Uterus (tissue), 4 donors: Measurements from ENCODE around the gene CPM. TPM values are rescaled to one million over a fixed set of nuclear protein-coding genes. Genes with fewer than 3 reads are reported as not detected.

Experiments used
- DNase-seq, 2 donors: peaks; one replicate each; pipeline ENCODE4 v3.0.0-alpha.2; 2019 to 2020
- H3K27ac ChIP-seq, 2 donors: fragments of 200-600 bp; sonication (generic); 1 replicate in 1 of 2; 2 replicates in 1 of 2; pipeline ENCODE4 v1.5.1; 2016 to 2018
- H3K27me3 ChIP-seq, 2 donors: fragments of 200-600 bp; sonication (generic); one replicate each; pipeline ENCODE4 v1.5.1; 2018 to 2019; ENCODE audit warnings: control low read depth in 1 of 2
- H3K36me3 ChIP-seq, 2 donors: fragments of 200-600 bp; sonication (generic); one replicate each; pipeline ENCODE4 v1.5.1; 2019; ENCODE audit warnings: control low read depth in 1 of 2
- H3K4me1 ChIP-seq, 2 donors: fragments of 200-600 bp; sonication (generic); one replicate each; pipeline ENCODE4 v1.5.1; 2018 to 2019; ENCODE audit warnings: control low read depth in 1 of 2
- H3K4me3 ChIP-seq, 2 donors: fragments of 200-600 bp; sonication (generic); 1 replicate in 1 of 2; 2 replicates in 1 of 2; pipeline ENCODE4 v1.5.1; 2018 to 2019; ENCODE audit warnings: mild to moderate bottlenecking in 1 of 2
- H3K9me3 ChIP-seq, 2 donors: fragments of 200-600 bp; sonication (generic); one replicate each; pipeline ENCODE4 v1.5.1; 2019; ENCODE audit warnings: control low read depth in 1 of 2
- POLR2A ChIP-seq, 2 donors: fragments of 450-650 bp; IDR thresholded peaks; one replicate each; pipeline ENCODE4 v1.6.1; 2016; ENCODE audit warnings: antibody characterized with exemption in 2 of 2, mild to moderate bottlenecking in 1 of 2, moderate library complexity in 1 of 2
- intact Hi-C: fragments of 100-400 bp; cut with DNase I; formaldehyde crosslinking; loops from one replicate; pipeline ENCODE4 v1.15.1; 2023; ENCODE audit warnings: low total_unique reads
- total RNA-seq, 4 donors: library from RNA; depleted of rRNA in 3 of 4; stranded (reverse); fragments of >200 nt in 3 of 4; gene quantifications; one replicate each; pipeline versions ENCODE4 v1.1.0 to v1.2.4, GENCODE V29; 2014 to 2023
- TF ChIP-seq, protein P1 (sequence below), 4 experiments: fragments of 200-600 bp in 2 of 4; fragments of 450-650 bp in 2 of 4; sonication (generic) in 2 of 4; IDR thresholded peaks; one replicate each; pipeline ENCODE4 v1.5.1; 2016 to 2019; ENCODE audit warnings: antibody characterized with exemption in 4 of 4, mild to moderate bottlenecking in 2 of 4, moderate library complexity in 1 of 4
- donor health status: DM: yes; HTN: yes; CAD: no.

Gene CPM
- total RNA-seq, 4 donors from 2014 or later = 4.4 to 20.0 (median 10.7) TPM

DNA sequence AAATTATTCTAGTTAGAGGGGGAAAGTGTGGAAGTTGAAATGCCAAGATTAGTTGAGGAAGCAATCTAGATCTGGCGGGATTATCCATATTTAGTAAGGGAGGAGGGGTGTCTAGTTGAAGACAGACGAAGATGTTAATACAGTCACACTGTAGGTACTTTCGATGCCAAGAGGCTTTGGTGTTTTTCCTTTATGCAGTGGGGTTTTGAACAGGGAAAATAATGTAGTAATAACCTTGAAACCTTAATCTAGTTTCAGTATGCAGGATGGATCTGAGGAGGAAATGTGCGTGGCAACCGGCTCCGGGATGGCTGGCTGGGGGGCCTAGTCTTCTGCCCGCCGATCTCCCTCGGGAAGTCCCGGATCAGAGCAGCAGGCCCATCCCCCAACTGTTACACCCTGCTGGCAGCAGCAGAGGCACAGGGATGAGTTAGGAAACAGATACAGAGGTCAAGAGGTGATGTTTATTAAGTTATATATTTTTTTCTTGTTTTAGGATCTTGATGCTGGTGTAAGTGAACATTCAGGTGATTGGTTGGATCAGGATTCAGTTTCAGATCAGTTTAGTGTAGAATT, 97.5 kb downstream of the CPM start:
- intact Hi-C loops = no loop called here
- no peak for DNase-seq
- Histone ChIP-seq H3K36me3 (peaks cover 0 to 4% of the 10 kb centered on the region in 2 donors), H3K4me3 (no peak overlapping the region), H3K27me3 (no peaks in the 10 kb centered on the region), H3K27ac (no peak overlapping the region), H3K4me1 (no peaks in the 10 kb centered on the region), H3K9me3 (no peaks in the 10 kb centered on the region)
- TF ChIP-seq, protein P1, sequence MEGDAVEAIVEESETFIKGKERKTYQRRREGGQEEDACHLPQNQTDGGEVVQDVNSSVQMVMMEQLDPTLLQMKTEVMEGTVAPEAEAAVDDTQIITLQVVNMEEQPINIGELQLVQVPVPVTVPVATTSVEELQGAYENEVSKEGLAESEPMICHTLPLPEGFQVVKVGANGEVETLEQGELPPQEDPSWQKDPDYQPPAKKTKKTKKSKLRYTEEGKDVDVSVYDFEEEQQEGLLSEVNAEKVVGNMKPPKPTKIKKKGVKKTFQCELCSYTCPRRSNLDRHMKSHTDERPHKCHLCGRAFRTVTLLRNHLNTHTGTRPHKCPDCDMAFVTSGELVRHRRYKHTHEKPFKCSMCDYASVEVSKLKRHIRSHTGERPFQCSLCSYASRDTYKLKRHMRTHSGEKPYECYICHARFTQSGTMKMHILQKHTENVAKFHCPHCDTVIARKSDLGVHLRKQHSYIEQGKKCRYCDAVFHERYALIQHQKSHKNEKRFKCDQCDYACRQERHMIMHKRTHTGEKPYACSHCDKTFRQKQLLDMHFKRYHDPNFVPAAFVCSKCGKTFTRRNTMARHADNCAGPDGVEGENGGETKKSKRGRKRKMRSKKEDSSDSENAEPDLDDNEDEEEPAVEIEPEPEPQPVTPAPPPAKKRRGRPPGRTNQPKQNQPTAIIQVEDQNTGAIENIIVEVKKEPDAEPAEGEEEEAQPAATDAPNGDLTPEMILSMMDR (IDR thresholded peaks at IDR 0.05) = no peak
- no peak for TF ChIP-seq POLR2A (IDR thresholded peaks at IDR 0.05)

DNA sequence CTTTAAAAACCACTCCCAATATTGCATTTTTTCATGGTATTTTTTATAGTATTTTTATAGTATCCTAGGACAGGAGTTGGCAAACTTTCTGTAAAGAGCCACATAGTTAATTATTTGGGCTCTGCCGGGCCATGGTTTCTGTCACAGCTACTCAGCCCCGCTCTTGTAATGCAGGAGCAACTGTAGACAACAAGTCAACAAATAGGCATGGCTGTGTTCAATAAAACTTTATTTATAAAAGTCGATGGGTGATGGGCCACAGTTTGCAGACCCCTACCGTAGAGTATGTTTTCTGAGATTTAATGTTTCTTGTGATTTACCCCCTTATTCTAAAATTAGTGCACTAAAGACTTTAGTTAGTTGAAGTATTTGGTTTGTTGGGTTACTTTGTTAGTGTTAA, 99.5 kb downstream of the CPM start:
- no peak for DNase-seq
- Histone ChIP-seq H3K27ac (no peak overlapping the region), H3K9me3 (no peaks in the 10 kb centered on the region), H3K4me1 (no peaks in the 10 kb centered on the region), H3K4me3 (no peak overlapping the region), H3K36me3 (peaks cover 0 to 4% of the 10 kb centered on the region in 2 donors), H3K27me3 (no peaks in the 10 kb centered on the region)
- TF ChIP-seq, protein P1 (IDR thresholded peaks at IDR 0.05) = no peak
- TF ChIP-seq POLR2A (IDR thresholded peaks at IDR 0.05) = no peak
- intact Hi-C loops = no loop called here

DNA sequence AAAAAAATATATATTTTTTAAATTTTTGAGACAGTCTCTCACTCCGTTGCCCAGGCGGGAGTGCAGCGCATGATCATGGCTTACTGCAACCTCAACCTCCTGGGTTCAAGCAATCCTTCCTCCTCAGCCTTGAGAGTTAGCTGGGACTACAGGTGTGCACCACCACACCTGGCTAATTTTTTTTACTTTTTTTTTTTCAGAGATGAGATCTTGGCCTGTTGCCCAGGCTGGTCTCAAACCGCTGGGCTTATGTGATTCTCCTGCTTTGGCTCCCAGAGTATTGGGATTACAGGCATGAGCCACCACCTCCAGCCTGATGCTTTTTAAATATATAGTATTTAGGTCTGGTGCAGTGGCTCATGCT, 100.5 kb downstream of the CPM start:
- TF ChIP-seq, protein P1 (IDR thresholded peaks at IDR 0.05) = no peak
- TF ChIP-seq POLR2A (IDR thresholded peaks at IDR 0.05) = no peak
- H3K27ac ChIP-seq = no peak overlapping the region
- intact Hi-C loops = no loop called here
- no peak for DNase-seq
- no peaks in the 10 kb centered on the region for H3K4me1 ChIP-seq
- peaks cover 0 to under 1% of the 10 kb centered on the region in 2 donors for H3K36me3 ChIP-seq
- H3K4me3 ChIP-seq = no peak overlapping the region
- no peaks in the 10 kb centered on the region for H3K27me3 ChIP-seq
- no peaks in the 10 kb centered on the region for H3K9me3 ChIP-seq

DNA sequence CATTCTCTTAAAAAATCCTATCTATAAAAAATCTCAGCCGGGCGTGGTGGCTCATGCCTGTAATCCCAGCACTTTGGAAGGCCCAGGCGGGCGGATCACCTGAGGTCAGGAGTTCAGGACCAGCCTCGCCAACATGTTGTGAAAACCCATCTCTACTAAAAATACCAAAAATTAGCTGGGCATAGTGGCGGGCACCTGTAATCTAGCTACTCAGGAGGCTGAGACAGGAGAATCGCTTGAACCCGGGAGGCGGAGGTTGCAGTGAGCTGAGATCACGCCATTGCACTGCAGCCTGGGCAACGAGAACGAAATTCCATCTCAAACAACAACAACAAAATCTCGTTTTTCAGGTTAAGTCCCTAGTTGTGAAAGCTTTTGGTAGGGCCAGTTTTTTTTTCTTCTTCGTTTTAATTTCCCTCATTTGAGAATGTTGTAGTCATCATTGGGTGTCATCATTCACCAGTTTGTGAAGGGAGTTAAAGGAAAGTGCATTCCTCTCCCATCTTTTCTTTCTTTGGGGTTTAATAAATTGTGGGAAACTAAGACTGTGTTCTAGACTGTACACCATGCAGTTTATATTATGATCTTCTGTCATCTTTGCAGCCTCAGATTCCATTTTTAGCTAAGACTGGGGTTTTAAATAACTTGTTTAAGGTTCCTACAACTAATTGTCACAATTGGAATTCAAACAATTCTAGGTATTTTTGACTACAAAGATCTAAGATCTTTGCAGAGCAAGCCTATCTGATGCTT, 101.0 kb downstream of the CPM start:
- intact Hi-C loops = no loop called here
- no peak for DNase-seq
- no peaks in the 10 kb centered on the region for H3K36me3 ChIP-seq
- H3K4me3 ChIP-seq = no peak overlapping the region
- no peaks in the 10 kb centered on the region for H3K27me3 ChIP-seq
- H3K4me1 ChIP-seq = no peaks in the 10 kb centered on the region
- no peak overlapping the region for H3K27ac ChIP-seq
- TF ChIP-seq, protein P1 (IDR thresholded peaks at IDR 0.05) = no peak
- TF ChIP-seq POLR2A (IDR thresholded peaks at IDR 0.05) = no peak
- no peaks in the 10 kb centered on the region for H3K9me3 ChIP-seq

DNA sequence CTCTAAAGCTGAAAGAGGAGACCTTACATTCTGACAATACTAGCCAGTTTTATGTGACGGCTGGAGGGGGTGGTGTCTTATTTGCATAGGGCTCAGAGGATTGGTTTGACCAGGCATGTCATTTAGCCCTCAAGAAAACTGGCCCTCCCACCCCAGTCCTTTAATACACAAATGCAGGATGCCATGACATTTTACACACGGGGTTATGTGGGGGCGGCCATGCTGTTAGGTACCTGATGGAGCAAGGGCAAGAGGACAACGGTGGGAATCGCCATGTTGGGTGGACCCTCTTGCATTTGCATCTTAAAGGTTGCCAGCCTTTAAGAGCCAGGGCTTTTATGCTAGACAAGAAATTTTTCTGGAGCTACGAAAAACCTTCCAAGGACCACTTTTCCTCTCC, 101.7 kb downstream of the CPM start:
- TF ChIP-seq POLR2A (IDR thresholded peaks at IDR 0.05) = no peak
- TF ChIP-seq, protein P1 (IDR thresholded peaks at IDR 0.05) = no peak
- no peak for DNase-seq
- H3K4me3 ChIP-seq = no peak overlapping the region
- H3K9me3 ChIP-seq = no peaks in the 10 kb centered on the region
- no peaks in the 10 kb centered on the region for H3K4me1 ChIP-seq
- intact Hi-C loops = no loop called here
- H3K27ac ChIP-seq = no peak overlapping the region
- no peaks in the 10 kb centered on the region for H3K27me3 ChIP-seq
- H3K36me3 ChIP-seq = no peaks in the 10 kb centered on the region
